MM.1S (cell line): ENCODE data around the gene NTN1.

Source experiments
- EZH2 ChIP-seq: fragments of 300-600 bp; sonication (generic); optimal IDR thresholded peaks from 2 replicates; pipeline ENCODE3; 2017; ENCODE audit warnings: low read depth, mild to moderate bottlenecking, antibody characterized with exemption, low read length, mixed read lengths
- TF ChIP-seq, protein P1 (sequence below): fragments of 300-600 bp; sonication (generic); IDR thresholded peaks from 2 replicates; pipeline ENCODE4 v1.5.1; 2016; ENCODE audit warnings: antibody characterized with exemption, low read length, mixed read lengths

DNA sequence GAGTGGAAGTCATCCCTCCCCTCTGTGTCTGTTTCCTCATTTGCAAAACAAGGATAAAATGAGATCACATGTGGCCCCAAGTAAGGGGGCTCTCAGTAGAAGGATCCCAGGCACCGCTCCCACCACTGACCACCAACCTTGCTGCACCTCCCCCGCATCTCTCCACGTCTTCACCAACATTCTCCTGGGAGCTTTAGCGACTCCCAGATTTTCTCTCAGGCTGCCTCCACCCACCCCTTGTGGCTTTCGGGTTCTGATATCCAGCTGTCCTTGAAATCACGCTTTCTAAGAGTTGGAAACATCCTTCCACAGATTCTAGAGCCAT is 16.4 kb upstream of the NTN1 start:
- TF ChIP-seq, protein P1, sequence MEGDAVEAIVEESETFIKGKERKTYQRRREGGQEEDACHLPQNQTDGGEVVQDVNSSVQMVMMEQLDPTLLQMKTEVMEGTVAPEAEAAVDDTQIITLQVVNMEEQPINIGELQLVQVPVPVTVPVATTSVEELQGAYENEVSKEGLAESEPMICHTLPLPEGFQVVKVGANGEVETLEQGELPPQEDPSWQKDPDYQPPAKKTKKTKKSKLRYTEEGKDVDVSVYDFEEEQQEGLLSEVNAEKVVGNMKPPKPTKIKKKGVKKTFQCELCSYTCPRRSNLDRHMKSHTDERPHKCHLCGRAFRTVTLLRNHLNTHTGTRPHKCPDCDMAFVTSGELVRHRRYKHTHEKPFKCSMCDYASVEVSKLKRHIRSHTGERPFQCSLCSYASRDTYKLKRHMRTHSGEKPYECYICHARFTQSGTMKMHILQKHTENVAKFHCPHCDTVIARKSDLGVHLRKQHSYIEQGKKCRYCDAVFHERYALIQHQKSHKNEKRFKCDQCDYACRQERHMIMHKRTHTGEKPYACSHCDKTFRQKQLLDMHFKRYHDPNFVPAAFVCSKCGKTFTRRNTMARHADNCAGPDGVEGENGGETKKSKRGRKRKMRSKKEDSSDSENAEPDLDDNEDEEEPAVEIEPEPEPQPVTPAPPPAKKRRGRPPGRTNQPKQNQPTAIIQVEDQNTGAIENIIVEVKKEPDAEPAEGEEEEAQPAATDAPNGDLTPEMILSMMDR = no peak
- TF ChIP-seq EZH2 = no peak
